ENCODE results near the gene CEP95.

GRCh38 chr17:64497565-64498035 lies 9.2 kb upstream of the CEP95 start:
- no peak for TF ChIP-seq CTCF (IDR thresholded peaks at IDR 0.05 in 2 of 3, conservative IDR thresholded peaks at IDR 0.05 in 1 of 3; ENCODE audit: borderline replicate concordance in 1 of 3, insufficient read depth in 1 of 3, low read depth in 2 of 3, low read length in 2 of 3)
- TF ChIP-seq JUND (IDR thresholded peaks at IDR 0.05), result no peak
- TF ChIP-seq POLR2A (IDR thresholded peaks at IDR 0.05; ENCODE audit: borderline replicate concordance, extremely low read depth, insufficient read depth, insufficient read length), result no peak
- no peak for TF ChIP-seq YY1 (IDR thresholded peaks at IDR 0.05; ENCODE audit: extremely low read depth, insufficient replicate concordance, low read depth, low read length)
- TF ChIP-seq REST (IDR thresholded peaks at IDR 0.05; ENCODE audit: low read depth), result no peak
- TF ChIP-seq EZH2phosphoT487 (IDR thresholded peaks at IDR 0.05; ENCODE audit: borderline replicate concordance), result no peak
- TF ChIP-seq EZH2 (IDR thresholded peaks at IDR 0.05), result no peak

Measured in HCT116 (cell line).